NOMO-1 (cell line): ENCODE results near the gene FAM163A.
"Not testable (repeated sequence)": the region's sequence is repeated elsewhere in the genome, so short reads cannot be mapped to it uniquely, and the experiment has no call there.

Source experiments
- DNase-seq, 2 experiments: peaks; one replicate each; lab custom pipeline; 2025; ENCODE audit not compliant: unreplicated experiment in 2 of 2; lab: John Stamatoyannopoulos, UW

FAM163A gene

GRCh38 chr1:179742717-179743678 lies at the start of gene FAM163A:
Gene FAM163A, plus strand, starts transcription at chr1:179743291. Its CDS starts 69,807 bp downstream, at chr1:179813098.
- DNase-seq = peak; percentile 31 to 34

- DNase-seq = not testable (repeated sequence)
These were observed 48.6 kb upstream of the FAM163A start for GRCh38 chr1:179694530-179694929.

DNA sequence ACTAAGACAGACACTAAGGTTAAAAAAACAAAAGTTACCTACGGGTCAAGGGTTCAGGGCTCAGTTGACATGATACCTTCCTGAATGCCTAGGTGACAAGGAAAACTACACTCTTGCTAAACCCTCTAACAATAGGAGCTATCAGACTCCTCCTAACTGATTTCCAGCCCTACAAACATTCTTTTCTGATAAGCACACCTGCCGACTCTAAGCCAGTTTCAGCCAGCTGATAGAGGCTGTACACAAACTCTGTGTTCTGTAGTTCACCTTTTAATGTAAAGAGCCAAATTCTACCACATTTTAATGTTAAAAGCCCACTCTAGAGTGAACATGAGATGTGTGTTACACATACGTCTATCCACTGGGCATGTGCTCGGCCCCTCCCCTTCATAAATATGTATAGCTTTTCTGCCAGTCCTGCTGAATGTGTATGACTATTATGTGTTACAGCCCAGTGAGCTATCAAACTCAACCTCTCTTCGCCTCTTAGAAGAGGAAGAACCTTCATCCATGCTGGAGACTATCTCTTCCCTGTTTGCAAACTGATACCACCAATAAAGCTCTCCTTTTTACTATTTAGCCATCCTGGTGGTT lies 40.0 kb upstream of the FAM163A start:
- DNase-seq = no peak

DNA sequence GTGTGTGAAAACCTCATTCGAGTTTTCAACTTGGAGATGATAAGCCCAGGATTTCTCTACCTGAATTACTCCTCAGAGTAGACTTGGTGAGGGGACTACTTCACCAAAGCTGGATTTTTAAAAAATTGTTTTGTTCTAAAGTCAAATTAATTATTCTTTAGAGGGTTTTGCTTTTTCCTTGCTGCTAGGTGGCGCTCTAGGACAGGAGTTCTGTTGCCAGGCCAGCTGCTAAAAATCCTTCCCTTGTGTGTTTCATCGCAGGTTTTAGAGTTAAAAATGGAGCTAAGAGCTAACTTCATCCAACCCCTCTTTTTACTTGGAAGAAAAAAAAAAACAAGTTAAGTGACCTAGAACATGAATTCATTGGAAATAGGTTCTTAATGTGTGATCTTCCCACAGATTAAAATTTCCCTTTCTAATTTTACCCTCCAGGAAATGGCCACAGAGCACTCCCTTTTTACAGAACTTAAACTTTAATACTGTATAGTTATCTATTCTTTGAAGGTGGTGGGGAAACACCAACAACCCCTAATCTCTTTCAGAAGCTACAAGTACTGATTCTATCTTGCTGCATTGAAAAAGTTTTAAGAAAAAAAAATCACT lies 36.7 kb upstream of the FAM163A start:
- peak; percentile 45 to 76 for DNase-seq

DNA sequence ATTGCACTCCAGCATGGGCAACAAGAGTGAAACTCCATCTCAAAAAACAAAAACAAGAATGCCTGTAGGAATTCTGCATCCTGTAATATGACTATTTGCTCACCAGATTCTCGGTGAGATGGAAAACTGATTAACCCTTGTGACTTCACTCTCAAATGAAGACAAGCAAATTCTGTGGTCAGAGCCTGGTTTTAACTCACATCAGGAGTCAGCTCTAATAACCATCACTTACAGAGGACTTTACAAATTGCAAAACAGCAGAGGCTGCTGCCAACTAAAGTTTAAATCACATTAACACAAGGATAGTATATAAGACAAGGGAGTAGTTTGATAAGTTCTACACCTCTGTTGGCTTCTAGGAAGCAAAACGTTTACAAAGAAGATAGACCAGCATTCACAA lies 35.7 kb upstream of the FAM163A start:
- DNase-seq = no peak

DNA sequence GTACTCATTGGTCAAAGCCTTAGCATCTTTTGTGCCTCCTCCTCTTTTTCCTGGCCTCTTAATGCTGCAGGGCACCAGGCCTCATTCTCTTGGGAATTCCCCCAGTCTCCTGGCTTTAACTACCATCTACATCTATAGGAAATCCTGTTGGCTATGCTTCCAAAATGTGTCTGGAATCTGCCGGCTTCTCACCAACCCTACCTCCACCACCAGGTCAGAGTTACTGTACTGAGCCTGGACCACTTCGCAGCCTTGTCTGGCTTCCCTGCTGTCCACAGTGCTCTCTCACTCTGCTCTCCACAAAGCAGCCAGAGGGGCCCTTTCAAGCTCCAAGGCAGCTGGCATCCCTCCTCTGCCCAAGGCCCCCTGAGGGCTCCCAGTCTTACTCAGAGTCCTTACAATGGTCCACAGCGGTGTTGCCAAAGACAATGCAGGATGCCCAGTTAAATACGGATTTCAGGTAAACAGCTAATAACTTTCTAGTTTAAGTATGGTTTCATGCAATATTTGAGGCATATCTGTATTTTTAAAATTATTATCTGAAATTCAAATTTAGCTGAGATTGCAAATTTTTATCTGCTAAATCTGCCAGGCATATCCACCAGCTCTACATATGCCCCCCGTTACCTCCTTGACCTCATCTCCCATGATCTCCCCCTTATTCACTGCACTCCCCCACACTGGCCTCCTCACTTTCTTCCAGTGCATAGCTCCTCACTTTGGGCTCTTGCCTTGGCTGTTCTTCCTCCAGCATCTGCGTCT lies 34.5 kb upstream of the FAM163A start:
- no peak for DNase-seq

DNA sequence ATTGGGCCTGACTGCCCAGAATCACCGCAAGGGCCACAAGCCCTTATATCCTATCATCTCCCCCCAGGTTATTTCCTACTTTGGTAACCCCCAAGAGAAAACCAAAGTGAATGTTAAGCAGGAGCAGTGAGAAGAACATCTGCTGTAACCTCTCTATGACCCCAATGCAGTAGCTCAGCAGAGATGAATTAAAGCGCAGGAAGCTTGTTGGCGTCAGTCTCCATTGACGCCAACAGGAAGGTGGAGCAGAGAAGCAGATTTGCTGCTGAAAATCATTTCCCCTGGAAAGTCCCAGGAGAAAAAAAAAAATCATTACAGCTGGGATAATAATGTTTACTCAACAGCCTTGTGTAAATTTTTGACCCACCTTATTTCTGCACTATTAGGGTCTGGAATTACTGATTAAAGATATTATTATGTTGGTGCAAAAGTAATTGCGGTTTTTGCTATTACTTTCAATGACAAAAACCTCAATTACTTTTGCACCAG lies 33.2 kb upstream of the FAM163A start:
- DNase-seq = no peak

GRCh38 chr1:179714159-179714558 lies 28.9 kb upstream of the FAM163A start:
- no peak for DNase-seq

DNA sequence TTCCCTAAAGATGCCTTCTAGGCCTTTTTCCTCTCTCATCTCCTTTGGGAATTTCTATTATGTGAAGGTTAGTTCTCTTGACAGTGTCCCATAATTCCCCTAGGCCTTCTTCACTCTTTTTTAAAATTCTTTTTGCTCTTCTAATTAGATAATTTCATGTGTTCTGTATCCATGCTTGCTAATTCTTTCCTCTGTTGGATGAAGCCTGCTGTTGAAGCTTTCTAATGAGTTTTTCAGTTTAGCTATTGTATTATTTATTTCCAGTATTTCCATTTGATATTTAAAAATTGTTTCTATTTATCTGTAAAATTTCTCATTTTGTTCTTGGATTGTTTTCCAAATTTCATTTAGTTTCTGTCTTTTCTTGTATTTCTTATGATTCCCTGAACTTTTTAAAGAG lies 28.5 kb upstream of the FAM163A start:
- DNase-seq = no peak

DNA sequence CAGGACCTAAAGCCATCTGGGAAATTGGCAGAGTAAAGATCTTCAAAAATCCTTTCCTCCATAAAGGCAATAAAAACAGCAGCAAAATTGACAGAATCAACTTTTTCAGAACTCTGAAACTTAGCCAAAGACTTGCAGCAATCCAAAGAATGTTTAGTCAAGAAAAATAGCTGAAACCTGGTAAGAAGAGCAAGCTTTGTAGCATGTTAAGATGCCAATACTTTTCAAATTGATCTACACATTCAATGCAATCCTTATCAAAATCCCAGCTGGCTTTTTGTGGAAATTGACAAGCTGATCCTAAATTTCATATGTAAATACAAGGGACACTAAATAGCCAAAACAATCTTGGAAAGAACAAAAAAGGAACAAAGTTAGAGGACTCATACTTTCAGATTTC lies 23.8 kb upstream of the FAM163A start:
- no peak for DNase-seq

DNA sequence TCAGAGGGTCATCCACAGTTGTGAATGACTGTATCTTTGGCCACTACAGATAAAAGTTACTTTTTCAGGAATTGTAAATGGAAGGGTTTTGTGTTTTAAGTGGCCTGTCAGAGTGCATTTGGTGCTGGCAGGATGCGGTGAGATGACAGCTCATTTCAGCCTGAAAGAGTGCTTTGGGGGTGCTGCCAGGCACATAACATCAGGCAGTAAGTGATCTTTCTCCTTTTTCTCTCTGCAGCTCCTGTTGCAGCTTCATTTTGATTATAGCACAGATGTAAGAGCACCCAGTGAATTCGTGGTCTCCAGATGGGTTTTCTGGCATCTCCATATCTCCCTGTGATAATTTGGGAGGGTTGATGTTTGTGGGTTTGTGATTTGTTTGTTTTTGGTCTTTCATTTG lies 14.8 kb upstream of the FAM163A start:
- DNase-seq = no peak

DNA sequence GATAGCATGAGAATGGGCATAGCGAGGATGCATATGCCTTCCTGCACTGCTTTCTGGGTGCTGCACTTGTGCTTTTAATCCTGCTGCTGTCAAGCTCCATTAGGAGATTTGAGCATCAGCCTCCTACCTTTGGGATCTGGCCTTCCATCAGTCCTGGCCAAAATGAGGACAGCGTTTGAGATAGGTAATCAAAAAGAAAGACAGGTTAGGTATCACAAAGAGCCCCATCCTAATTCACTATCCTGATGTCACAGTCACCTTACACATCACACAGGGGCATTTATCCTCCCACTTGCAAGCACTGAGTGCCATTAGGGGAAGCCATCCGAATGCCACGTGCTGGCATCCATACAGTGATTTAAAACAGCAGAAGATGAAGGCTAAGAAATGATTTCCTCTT lies 13.2 kb upstream of the FAM163A start:
- DNase-seq = no peak

- no peak for DNase-seq
These were observed 11.4 kb upstream of the FAM163A start for GRCh38 chr1:179731643-179732042.

DNA sequence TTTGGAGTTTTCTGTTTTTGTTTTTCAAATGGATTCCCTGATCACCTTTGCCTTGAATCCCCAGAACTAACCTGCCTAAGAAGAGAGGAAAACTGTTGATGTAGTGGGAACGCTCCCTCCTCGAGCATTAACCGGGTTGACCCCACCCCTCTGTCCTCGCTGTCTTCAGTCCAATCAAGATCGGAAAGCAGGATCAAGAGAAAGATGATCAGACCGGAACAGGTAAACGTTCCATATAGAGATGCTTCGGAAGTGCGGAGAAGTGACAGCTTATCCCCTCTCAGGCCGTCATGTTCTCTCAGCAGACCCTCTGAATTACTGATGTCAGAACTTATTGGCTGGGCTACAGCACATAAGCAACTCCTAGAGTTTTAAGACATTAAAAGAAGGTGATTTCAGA lies 800 bp upstream of the FAM163A start:
- DNase-seq = no peak

GRCh38 chr1:179743679-179744400 lies 749 bp downstream of the FAM163A start:
- DNase-seq = peak in 1 of 2 experiments; percentile 32

DNA sequence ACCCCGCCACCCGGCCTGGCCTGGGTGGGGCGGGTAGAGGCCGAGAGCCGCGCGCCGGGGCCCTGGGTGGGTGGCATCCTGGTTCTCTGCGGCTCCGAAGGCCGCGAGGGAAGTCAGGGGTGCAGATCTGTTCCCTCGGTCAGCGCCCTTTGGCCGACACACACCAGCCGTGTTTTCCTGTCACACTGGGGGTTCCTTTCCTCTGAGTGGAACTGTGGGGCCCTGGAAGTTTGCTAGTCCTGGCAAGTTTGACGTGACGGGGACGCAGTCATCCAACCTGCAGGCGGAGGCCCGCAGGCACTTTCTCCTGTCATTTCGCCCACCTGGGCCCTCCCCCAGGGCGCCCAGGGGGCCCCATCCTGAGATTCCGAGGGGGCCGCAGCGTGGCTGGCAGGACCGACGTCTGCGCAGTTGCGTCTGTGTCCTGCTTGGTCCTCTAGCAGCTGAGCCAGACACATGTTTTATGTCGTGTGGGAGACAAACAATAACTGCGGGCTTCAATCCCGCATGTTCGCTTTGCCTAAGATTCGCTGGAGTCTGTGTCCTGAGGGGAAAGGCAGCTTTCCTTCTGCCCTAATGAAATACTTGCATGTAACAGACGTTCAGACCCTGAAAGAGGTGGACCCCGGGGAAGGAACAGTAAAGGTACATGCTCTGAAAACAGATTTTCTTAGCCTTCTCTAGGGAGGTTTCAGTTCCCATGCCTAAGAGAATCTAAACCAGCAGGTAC lies 1.5 kb downstream of the FAM163A start:
- DNase-seq = peak in 1 of 2 experiments; percentile 21

- DNase-seq = no peak
These were observed 2.1 kb downstream of the FAM163A start for GRCh38 chr1:179745131-179745611.

- peak in 1 of 2 experiments; percentile 18 for DNase-seq
These were observed 2.7 kb downstream of the FAM163A start for GRCh38 chr1:179745743-179746142.

- no peak for DNase-seq
These were observed 4.5 kb downstream of the FAM163A start for GRCh38 chr1:179747611-179748010.
